HG03095 (cell line): ENCODE measurements around the gene NAV2.
"Not testable (repeated sequence)": the region's sequence is repeated elsewhere in the genome, so short reads cannot be mapped to it uniquely, and the experiment has no call there.

Source experiments
- ATAC-seq: cut with Tn5 transposase; IDR thresholded peaks from one replicate; pipeline ENCODE4 v1.9.1; 2021; ENCODE audit warnings: moderate library complexity; ENCODE audit not compliant: unreplicated experiment

NAV2 gene

GRCh38 chr11:20126724-20127123, 414.1 kb downstream of the NAV2 start:
- ATAC-seq, result no peak

- peak; percentile 81 for ATAC-seq
These were observed 415.3 kb downstream of the NAV2 start for GRCh38 chr11:20127671-20128527.

- ATAC-seq, result not testable (repeated sequence)
These were observed 415.8 kb downstream of the NAV2 start for GRCh38 chr11:20128528-20128825.

- ATAC-seq, result no peak
These were observed 417.0 kb downstream of the NAV2 start for GRCh38 chr11:20129665-20130064.

GRCh38 chr11:20131788-20132666, 419.4 kb downstream of the NAV2 start:
- ATAC-seq, result no peak

GRCh38 chr11:20132667-20133039, 420.0 kb downstream of the NAV2 start:
- no peak for ATAC-seq

GRCh38 chr11:20134991-20135736, 422.5 kb downstream of the NAV2 start:
- ATAC-seq, result no peak

- no peak for ATAC-seq
These were observed 425.0 kb downstream of the NAV2 start for GRCh38 chr11:20137637-20138036.

GRCh38 chr11:20138707-20139106, 426.1 kb downstream of the NAV2 start:
- no peak for ATAC-seq

- ATAC-seq, result no peak
These were observed 441.7 kb downstream of the NAV2 start for GRCh38 chr11:20154381-20154780.

- no peak for ATAC-seq
These were observed 443.1 kb downstream of the NAV2 start for GRCh38 chr11:20155683-20156279.

GRCh38 chr11:20156280-20156875, 443.7 kb downstream of the NAV2 start:
- ATAC-seq, result no peak

- no peak for ATAC-seq
These were observed 444.4 kb downstream of the NAV2 start for GRCh38 chr11:20156876-20157613.

GRCh38 chr11:20157728-20158127, 445.1 kb downstream of the NAV2 start:
- no peak for ATAC-seq

GRCh38 chr11:20158597-20159257, 446.1 kb downstream of the NAV2 start:
- ATAC-seq, result no peak

GRCh38 chr11:20159466-20160381, 447.1 kb downstream of the NAV2 start:
- no peak for ATAC-seq

GRCh38 chr11:20160425-20161229, 448.0 kb downstream of the NAV2 start, which contains the start of gene DBX1:
Gene DBX1, minus strand, starts transcription at chr11:20160475. Its CDS starts 151 bp downstream, at chr11:20160324.
- ATAC-seq, result no peak
